ENCODE measurements around the gene CRACR2A. TPM values are rescaled to one million over a fixed set of nuclear protein-coding genes. Genes with fewer than 3 reads are reported as not detected.

Gene CRACR2A
- total and polyA plus RNA-seq, 2 of the 8 experiments (the other 6 are each of a cell fraction or from before 2014, with no cell fraction given), result 0.85 to 3.2 TPM

DNA sequence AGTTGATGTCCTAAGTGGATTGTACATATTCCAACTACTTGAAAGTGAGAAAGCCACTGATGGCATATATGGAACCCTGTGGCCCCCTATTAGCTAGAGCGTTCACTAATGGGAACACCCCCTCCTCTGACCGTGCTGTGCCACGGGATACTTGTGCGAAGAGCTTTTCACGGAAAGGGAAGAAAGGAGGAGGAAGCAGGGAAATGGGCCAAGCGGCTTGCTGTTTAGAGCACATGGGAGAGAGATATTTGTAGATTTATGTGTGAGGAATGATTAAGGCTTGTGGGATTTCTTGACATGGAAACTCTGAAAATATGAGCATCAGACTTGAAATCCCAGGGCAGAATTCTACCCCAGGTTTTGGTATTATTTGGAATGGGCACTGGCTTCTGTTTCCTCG lies 132.1 kb downstream of the CRACR2A start (continued):
- TF ChIP-seq, protein P1, sequence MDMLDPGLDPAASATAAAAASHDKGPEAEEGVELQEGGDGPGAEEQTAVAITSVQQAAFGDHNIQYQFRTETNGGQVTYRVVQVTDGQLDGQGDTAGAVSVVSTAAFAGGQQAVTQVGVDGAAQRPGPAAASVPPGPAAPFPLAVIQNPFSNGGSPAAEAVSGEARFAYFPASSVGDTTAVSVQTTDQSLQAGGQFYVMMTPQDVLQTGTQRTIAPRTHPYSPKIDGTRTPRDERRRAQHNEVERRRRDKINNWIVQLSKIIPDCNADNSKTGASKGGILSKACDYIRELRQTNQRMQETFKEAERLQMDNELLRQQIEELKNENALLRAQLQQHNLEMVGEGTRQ (IDR thresholded peaks at IDR 0.05; ENCODE audit: low read length), result no peak
- TF ChIP-seq SP4 (IDR thresholded peaks at IDR 0.05; ENCODE audit: low read length), result no peak
- TF ChIP-seq GTF2F1 (IDR thresholded peaks at IDR 0.05; ENCODE audit: borderline replicate concordance, low read depth, low read length), result no peak
- no peak for TF ChIP-seq RAD21 (IDR thresholded peaks at IDR 0.05 in 1 of 2, conservative IDR thresholded peaks at IDR 0.05 in 1 of 2; ENCODE audit: low read depth in 2 of 2, low read length in 2 of 2)
- no peak for TF ChIP-seq TCF12 (IDR thresholded peaks at IDR 0.05; ENCODE audit: low read depth, low read length)
- TF ChIP-seq SUZ12 (IDR thresholded peaks at IDR 0.05; ENCODE audit: low read length), result no peak
